Stomach (tissue), 4 donors: Measurements from ENCODE around the gene PRSS27.

Experiments used
- POLR2A ChIP-seq, 4 donors: fragments of 450-650 bp; IDR thresholded peaks; one replicate each; pipeline ENCODE4 v1.6.1; 2016; ENCODE audit warnings: antibody characterized with exemption in 4 of 4, control low read depth in 2 of 4, mild to moderate bottlenecking in 1 of 4, moderate library complexity in 1 of 4
- POLR2AphosphoS5 ChIP-seq, 3 donors: sonication (generic); formaldehyde crosslinking; IDR thresholded peaks; one replicate each; pipeline ENCODE4 v1.6.1; 2016; ENCODE audit warnings: antibody characterized with exemption in 3 of 3
- TF ChIP-seq, protein P1 (sequence below), 7 experiments: fragments of 450-650 bp in 4 of 7; fragments of 200-600 bp in 3 of 7; sonication (generic) in 3 of 7; IDR thresholded peaks; one replicate each; pipeline ENCODE4 v1.5.1; 2016 to 2019; ENCODE audit warnings: antibody characterized with exemption in 7 of 7, control low read depth in 2 of 7, mild to moderate bottlenecking in 1 of 7

- TF ChIP-seq, protein P1, sequence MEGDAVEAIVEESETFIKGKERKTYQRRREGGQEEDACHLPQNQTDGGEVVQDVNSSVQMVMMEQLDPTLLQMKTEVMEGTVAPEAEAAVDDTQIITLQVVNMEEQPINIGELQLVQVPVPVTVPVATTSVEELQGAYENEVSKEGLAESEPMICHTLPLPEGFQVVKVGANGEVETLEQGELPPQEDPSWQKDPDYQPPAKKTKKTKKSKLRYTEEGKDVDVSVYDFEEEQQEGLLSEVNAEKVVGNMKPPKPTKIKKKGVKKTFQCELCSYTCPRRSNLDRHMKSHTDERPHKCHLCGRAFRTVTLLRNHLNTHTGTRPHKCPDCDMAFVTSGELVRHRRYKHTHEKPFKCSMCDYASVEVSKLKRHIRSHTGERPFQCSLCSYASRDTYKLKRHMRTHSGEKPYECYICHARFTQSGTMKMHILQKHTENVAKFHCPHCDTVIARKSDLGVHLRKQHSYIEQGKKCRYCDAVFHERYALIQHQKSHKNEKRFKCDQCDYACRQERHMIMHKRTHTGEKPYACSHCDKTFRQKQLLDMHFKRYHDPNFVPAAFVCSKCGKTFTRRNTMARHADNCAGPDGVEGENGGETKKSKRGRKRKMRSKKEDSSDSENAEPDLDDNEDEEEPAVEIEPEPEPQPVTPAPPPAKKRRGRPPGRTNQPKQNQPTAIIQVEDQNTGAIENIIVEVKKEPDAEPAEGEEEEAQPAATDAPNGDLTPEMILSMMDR (IDR thresholded peaks at IDR 0.05), result no peak
- TF ChIP-seq POLR2A (IDR thresholded peaks at IDR 0.05) (no peak), POLR2AphosphoS5 (IDR thresholded peaks at IDR 0.05) (no peak)
Measured at GRCh38 chr16:2769100-2769529, 49.1 kb upstream of the PRSS27 start.
